MG63 (cell line): Measurements from ENCODE around the gene SEMG2. TPM values are rescaled to one million over a fixed set of nuclear protein-coding genes. Genes with fewer than 3 reads are reported as not detected.
A peak's percentile ranks its signal among the peaks of the same experiment; 100 is the strongest.

Experiments used
- DNase-seq: peaks from one replicate; pipeline ENCODE4 v3.0.0-alpha.2; 2020
- H3K27me3 ChIP-seq: fragments of 250-450 bp; sonication (Bioruptor Pico); 2 replicates; pipeline ENCODE4 v1.5.1; 2020; ENCODE audit warnings: mild to moderate bottlenecking, moderate library complexity
- H3K36me3 ChIP-seq: fragments of 250-450 bp; sonication (Bioruptor Pico); 2 replicates; pipeline ENCODE4 v1.5.1; 2020; ENCODE audit warnings: mild to moderate bottlenecking, moderate library complexity
- H3K4me3 ChIP-seq: fragments of 250-450 bp; sonication (Bioruptor Pico); 2 replicates; pipeline ENCODE4 v1.5.1; 2020; ENCODE audit warnings: mild to moderate bottlenecking, moderate library complexity
- H3K9me3 ChIP-seq: fragments of 250-450 bp; sonication (Bioruptor Pico); 2 replicates; pipeline ENCODE4 v1.5.1; 2020; ENCODE audit warnings: mild to moderate bottlenecking, moderate library complexity
- total RNA-seq: library from RNA; depleted of rRNA; stranded (reverse); fragments of >200 nt; shearing (Covaris generic); gene quantifications from 2 replicates; pipeline ENCODE4 v1.2.3, GENCODE V29; 2014; ENCODE audit warnings: low replicate concordance; rRNA removed

The SEMG2 gene
- total RNA-seq, 1 experiment from 2014 or later = not detected

DNA sequence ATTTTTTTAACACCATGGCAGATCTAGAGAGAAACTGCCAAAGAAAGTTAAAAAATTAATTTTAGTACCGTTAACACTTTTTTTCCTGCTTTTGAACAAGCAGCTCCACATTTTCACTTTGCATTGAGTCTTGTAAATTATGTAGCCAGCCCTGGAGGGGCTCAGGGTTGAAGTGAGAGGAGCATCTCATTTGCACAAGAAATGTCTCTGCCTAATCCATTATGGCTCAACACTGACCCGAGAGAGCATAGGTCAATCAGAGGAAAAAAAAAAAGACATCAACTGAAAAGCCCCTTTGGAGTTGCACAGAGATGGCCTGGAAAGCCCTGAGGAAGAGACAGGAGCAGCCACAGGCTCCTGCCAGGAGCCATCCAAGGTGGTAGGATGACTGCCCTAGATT lies 37.5 kb downstream of the SEMG2 start:
- Histone ChIP-seq H3K9me3 (no peaks in the 10 kb centered on the region), H3K27me3 (0 out of 2 replicates have a peak, but pooled peaks cover 4% of the 10 kb centered on the region), H3K4me3 (no peak overlapping the region), H3K36me3 (no peaks in the 10 kb centered on the region)
- DNase-seq = no peak

DNA sequence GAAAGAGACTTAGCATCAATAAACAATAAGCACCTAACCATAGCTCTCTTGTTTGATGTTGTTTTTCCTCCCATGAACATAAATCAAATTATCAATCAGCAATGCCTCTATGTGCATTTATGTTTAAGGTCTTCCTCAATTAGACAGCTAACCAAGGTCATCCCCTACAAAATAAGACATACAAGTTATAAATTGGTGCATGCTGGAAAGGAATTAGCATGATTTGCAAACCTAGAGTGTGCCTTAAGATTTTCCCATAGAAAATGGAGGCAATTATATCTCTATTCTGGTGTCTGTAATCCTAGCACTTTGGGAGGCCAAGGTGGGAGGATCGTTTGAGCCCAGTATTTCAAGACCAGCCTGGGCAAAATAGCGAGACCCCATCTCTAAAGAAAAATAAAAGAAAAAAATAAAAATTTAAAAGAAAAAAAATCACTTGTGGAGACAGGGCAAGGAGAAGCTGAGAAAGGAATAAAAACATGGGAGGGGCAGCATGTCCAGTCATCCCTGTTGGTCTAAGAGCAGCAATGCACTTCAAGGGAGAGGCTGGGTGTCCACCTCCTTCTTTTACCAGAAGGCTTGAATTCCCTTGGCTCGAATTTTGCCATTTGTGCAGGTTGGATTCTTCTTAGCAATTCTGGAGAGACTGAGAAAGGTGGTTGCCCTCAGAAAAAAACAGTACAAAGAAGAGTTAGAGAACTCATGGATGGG lies 42.5 kb downstream of the SEMG2 start:
- Histone ChIP-seq H3K4me3 (no peak overlapping the region), H3K9me3 (no peaks in the 10 kb centered on the region), H3K36me3 (no peaks in the 10 kb centered on the region), H3K27me3 (0 out of 2 replicates have a peak, but pooled peaks cover 4% of the 10 kb centered on the region)
- DNase-seq = no peak

DNA sequence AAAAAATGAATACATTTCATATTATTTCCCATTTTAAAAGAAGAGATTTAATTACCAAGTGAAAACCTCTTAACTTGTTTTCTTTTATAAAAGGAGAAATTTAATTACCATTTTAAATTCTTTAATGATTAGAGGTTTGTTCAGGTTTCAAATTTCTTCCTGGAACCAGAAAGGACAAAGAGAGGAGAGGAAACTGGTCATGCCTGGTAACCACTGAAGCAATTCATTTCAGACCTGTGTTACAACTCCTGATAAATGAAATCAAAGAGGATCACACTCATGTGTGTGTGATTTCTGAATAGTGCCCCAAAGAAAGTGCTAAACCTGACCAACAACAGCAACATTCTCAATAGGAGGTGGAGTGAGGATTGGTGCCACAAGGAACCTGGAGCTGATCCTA lies 45.8 kb downstream of the SEMG2 start:
- H3K4me3 ChIP-seq = no peak overlapping the region
- no peaks in the 10 kb centered on the region for H3K9me3 ChIP-seq
- no peak for DNase-seq

DNA sequence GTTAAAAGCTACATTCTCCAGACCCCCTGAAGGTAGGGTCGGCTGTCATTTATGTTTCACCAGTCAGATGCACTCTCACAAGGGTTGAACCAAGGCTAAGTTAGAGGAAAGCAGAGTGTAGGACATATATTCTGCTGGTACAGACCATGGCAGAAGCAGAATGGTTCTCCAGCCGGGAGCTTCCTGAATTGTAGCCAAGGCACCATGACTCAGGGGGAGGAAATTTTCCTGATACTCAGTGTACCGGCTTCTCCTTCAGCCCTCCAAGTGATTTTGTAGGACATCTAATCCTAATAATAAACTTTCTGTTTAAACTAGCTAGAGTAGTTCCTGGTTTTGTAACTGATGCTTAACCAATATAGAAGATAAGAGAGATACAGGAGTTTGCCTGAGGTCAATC lies 47.4 kb downstream of the SEMG2 start:
- peak; percentile 69 for DNase-seq
- no peaks in the 10 kb centered on the region for H3K36me3 ChIP-seq
- H3K4me3 ChIP-seq = no peak overlapping the region
- H3K27me3 ChIP-seq = no peaks in the 10 kb centered on the region
- H3K9me3 ChIP-seq = no peaks in the 10 kb centered on the region

More for the DNA sequence above, 45.8 kb downstream of the SEMG2 start:
- Histone ChIP-seq H3K27me3 (0 out of 2 replicates have a peak, but pooled peaks cover under 1% of the 10 kb centered on the region), H3K36me3 (no peaks in the 10 kb centered on the region)

DNA sequence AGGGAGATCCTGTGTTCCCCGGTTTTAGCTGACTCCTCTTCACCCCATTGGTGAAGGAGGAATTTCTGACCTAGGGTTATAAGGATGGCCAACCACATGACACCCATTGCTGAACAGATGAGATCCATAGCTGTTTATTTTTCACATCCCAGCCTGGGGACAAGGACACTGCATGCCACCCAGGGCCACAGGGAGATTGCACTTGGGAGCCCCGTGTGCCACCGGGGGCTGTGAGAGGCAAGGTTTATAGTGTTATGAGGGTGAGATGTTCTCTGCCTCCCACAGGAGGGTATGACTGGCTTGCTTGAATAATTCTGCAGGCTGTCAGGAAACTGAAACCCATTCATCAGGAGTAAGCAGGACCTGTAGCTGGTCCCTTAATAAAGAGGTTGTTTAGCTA lies 47.9 kb downstream of the SEMG2 start:
- DNase-seq = no peak
- Histone ChIP-seq H3K36me3 (no peaks in the 10 kb centered on the region), H3K27me3 (no peaks in the 10 kb centered on the region), H3K4me3 (no peak overlapping the region), H3K9me3 (no peaks in the 10 kb centered on the region)

DNA sequence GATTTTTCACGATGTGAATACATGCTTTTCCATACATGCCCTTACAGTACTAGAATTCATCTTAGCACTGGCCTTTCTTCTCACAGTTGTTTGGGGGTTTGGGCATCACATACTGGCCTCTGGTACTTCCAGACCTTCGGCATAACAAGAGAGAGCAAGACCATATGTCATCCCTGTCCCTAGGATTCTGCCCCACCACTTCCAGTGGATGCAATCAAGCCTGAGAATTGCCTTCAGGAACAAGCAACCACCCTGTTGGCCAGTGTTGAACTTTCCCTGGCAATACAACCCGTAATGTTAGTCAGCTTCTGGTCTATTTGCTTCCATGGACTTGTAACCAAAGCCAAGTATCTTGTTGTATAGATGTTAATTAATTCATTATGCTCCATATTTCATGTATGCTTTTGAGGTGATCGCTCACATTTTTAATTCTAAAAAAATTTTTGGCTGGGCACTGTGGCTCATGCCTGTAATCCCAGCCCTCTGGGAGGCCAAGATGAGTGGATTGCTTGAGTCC lies 48.6 kb downstream of the SEMG2 start:
- peak; percentile 19 for DNase-seq
- H3K9me3 ChIP-seq = no peaks in the 10 kb centered on the region
- H3K36me3 ChIP-seq = no peaks in the 10 kb centered on the region
- no peak overlapping the region for H3K4me3 ChIP-seq
- no peaks in the 10 kb centered on the region for H3K27me3 ChIP-seq

Other genes starting within 250 kb of the SEMG2 start
- gene KCNS1, start 120.2 kb upstream of the SEMG2 start, total RNA-seq = 0.05 and 0.30 TPM in 2 replicates
- not detected in 2 replicates for gene WFDC5, start 106.2 kb upstream of the SEMG2 start, total RNA-seq
- not detected in 2 replicates for gene WFDC12, start 96.9 kb upstream of the SEMG2 start, total RNA-seq
- not detected in 2 replicates for gene PI3, start 46.5 kb upstream of the SEMG2 start, total RNA-seq
- gene SEMG1, start 14.3 kb upstream of the SEMG2 start, total RNA-seq = not detected in 2 replicates
- gene SLPI, start 33.2 kb downstream of the SEMG2 start, total RNA-seq = 25.7 and 52.2 TPM in 2 replicates
- not detected in 2 replicates for gene RBPJL, start 85.5 kb downstream of the SEMG2 start, total RNA-seq
- not detected in 2 replicates for gene MATN4, start 86.9 kb downstream of the SEMG2 start, total RNA-seq
- 204 and 214 TPM in 2 replicates for gene SDC4, start 127.1 kb downstream of the SEMG2 start, total RNA-seq
- gene SYS1, start 141.8 kb downstream of the SEMG2 start, total RNA-seq = 24.5 and 32.3 TPM in 2 replicates
- not detected in 2 replicates for gene TP53TG5, start 157.0 kb downstream of the SEMG2 start, total RNA-seq
- gene DBNDD2, start 186.9 kb downstream of the SEMG2 start, total RNA-seq = 17.6 and 25.0 TPM in 2 replicates
- 35.6 and 66.5 TPM in 2 replicates for gene PIGT, start 194.8 kb downstream of the SEMG2 start, total RNA-seq
- not detected in 2 replicates for gene WFDC2, start 248.4 kb downstream of the SEMG2 start, total RNA-seq